Sigmoid colon (tissue), 4 donors: ENCODE measurements around the gene TTLL11.

Experiments used
- POLR2AphosphoS5 ChIP-seq, 4 donors: sonication (generic); formaldehyde crosslinking; IDR thresholded peaks; one replicate each; pipeline ENCODE4 v1.6.1; 2017; ENCODE audit warnings: antibody characterized with exemption in 4 of 4
- TF ChIP-seq, protein P1 (sequence below), 4 experiments: fragments of 450-650 bp in 3 of 4; fragments of 200-600 bp in 1 of 4; IDR thresholded peaks; one replicate each; pipeline ENCODE4 v1.5.1; 2016 to 2019; ENCODE audit warnings: antibody characterized with exemption in 4 of 4, mild to moderate bottlenecking in 3 of 4, moderate library complexity in 2 of 4

DNA sequence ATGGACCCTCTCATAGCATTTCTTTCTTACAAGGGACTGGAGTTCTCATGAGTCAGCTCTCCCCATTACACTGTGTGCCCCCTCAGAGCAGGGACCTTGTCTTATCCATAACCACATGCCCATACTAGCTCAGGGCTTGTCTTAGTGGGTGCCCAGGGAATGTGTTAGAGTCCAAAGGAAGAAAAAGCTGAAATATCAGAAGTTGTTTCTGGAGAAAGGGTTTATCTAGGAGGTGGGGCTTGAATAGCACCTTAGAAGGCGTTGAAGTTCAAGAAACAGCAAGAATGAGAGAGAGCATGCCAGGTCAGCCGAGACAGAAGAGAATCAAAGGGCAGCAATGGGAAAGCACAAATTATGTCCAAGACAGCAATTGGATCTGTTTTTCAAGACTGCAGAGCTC lies 109.4 kb downstream of the TTLL11 start:
- TF ChIP-seq, protein P1, sequence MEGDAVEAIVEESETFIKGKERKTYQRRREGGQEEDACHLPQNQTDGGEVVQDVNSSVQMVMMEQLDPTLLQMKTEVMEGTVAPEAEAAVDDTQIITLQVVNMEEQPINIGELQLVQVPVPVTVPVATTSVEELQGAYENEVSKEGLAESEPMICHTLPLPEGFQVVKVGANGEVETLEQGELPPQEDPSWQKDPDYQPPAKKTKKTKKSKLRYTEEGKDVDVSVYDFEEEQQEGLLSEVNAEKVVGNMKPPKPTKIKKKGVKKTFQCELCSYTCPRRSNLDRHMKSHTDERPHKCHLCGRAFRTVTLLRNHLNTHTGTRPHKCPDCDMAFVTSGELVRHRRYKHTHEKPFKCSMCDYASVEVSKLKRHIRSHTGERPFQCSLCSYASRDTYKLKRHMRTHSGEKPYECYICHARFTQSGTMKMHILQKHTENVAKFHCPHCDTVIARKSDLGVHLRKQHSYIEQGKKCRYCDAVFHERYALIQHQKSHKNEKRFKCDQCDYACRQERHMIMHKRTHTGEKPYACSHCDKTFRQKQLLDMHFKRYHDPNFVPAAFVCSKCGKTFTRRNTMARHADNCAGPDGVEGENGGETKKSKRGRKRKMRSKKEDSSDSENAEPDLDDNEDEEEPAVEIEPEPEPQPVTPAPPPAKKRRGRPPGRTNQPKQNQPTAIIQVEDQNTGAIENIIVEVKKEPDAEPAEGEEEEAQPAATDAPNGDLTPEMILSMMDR (IDR thresholded peaks at IDR 0.05), result no peak
- no peak for TF ChIP-seq POLR2AphosphoS5 (IDR thresholded peaks at IDR 0.05)
